Activated CD8-positive, alpha-beta memory T cell treated with anti-CD3 and anti-CD28 coated beads for 1 hour (primary cell): ENCODE results near the gene DUS2.
"Not testable (repeated sequence)": the region's sequence is repeated elsewhere in the genome, so short reads cannot be mapped to it uniquely, and the experiment has no call there.

Experiments used
- DNase-seq, 2 donors: peaks; one replicate each; pipeline ENCODE4 v3.0.0-alpha.2; 2020; ENCODE audit warnings: low read depth in 1 of 2; ENCODE audit errors: extremely low read depth in 1 of 2

The DUS2 gene

GRCh38 chr16:68117884-68118283, 94.8 kb downstream of the DUS2 start:
- no peak for DNase-seq

- DNase-seq: not testable (repeated sequence)
Measured at GRCh38 chr16:68118954-68119353, 95.9 kb downstream of the DUS2 start.

GRCh38 chr16:68120496-68120895, 97.4 kb downstream of the DUS2 start:
- DNase-seq: not testable (repeated sequence)

GRCh38 chr16:68126395-68126794, 103.3 kb downstream of the DUS2 start:
- no peak for DNase-seq

- DNase-seq: no peak
Measured at GRCh38 chr16:68128577-68129305, 105.7 kb downstream of the DUS2 start.
